Skeletal muscle satellite cell (primary cell): Measurements from ENCODE around the gene KLRK1.
A peak's percentile ranks its signal among the peaks of the same experiment; 100 is the strongest.
"Not testable (repeated sequence)": the region's sequence is repeated elsewhere in the genome, so short reads cannot be mapped to it uniquely, and the experiment has no call there.

Experiments
- H3K27me3 ChIP-seq: 2 replicates; pipeline ENCODE4 v1.7.0; 2013; ENCODE audit warnings: low read length; ENCODE audit not compliant: control insufficient read depth, insufficient read depth
- H3K36me3 ChIP-seq: 2 replicates; pipeline ENCODE4 v1.7.0; 2013; ENCODE audit warnings: mild to moderate bottlenecking, control low read depth, low read length; ENCODE audit not compliant: insufficient read depth
- H3K4me1 ChIP-seq: 2 replicates; pipeline ENCODE4 v1.7.0; 2013; ENCODE audit warnings: low read length; ENCODE audit not compliant: control insufficient read depth, insufficient read depth
- H3K4me2 ChIP-seq: 2 replicates; pipeline ENCODE4 v1.7.0; 2013; ENCODE audit warnings: mild to moderate bottlenecking, low read length
- H3K4me3 ChIP-seq: 2 replicates; pipeline ENCODE4 v1.7.0; 2013; ENCODE audit warnings: low read length
- H3K9ac ChIP-seq: 2 replicates; pipeline ENCODE4 v1.7.0; 2013; ENCODE audit warnings: mild to moderate bottlenecking, low read depth, low read length, moderate library complexity
- H3K9me3 ChIP-seq: replicated peaks from 2 replicates; pipeline ENCODE4 v1.7.0; 2013; ENCODE audit warnings: mild to moderate bottlenecking, control low read depth, low read length

The KLRK1 gene

DNA sequence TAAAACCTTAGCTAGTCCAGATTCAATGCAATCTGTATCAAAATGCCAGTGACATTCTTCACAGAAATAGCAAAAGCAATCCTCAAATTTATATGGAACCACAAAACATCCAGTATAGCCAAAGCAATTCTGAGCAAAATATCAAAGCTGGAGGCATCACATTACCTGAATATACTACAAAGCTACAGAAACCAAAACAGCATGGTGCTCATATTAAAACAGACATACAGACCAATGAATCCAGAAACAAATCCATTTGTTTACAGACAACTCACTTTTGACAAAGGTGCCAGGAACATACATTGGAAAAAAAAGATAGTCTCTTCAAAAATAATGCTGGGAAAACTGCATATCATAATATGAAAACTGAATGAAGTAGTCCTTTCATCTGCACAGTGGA, 15.0 kb upstream of the KLRK1 start:
- Histone ChIP-seq H3K9ac (no peak overlapping the region), H3K4me3 (no peak overlapping the region), H3K4me1 (no peaks in the 10 kb centered on the region), H3K4me2 (no peak overlapping the region), H3K36me3 (no peaks in the 10 kb centered on the region), H3K27me3 (no peaks in the 10 kb centered on the region), H3K9me3 (no peaks in the 10 kb centered on the region)

DNA sequence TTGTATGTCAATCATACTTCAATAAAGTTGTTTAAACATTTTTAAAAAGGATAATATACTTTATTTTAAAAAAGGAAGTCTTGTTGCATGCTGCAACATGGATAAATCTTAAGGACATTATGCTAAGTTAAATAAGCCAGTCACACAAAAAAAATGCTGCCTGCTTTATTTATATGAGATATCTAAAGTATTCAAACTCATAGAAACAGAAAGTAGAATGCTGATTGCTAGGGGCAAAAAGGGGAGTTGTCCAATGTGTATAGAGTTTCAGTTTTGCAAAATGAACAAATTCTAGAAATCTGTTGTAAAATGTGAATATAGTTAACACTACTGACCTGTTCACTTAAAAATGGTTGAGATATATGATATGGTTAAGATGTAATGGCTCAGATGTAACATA, 11.0 kb upstream of the KLRK1 start:
- no peak overlapping the region for H3K9ac ChIP-seq
- H3K9me3 ChIP-seq, result no peaks in the 10 kb centered on the region
- no peaks in the 10 kb centered on the region for H3K36me3 ChIP-seq
- H3K4me1 ChIP-seq, result no peaks in the 10 kb centered on the region
- H3K4me3 ChIP-seq, result no peak overlapping the region
- H3K27me3 ChIP-seq, result no peaks in the 10 kb centered on the region
- H3K4me2 ChIP-seq, result no peak overlapping the region

DNA sequence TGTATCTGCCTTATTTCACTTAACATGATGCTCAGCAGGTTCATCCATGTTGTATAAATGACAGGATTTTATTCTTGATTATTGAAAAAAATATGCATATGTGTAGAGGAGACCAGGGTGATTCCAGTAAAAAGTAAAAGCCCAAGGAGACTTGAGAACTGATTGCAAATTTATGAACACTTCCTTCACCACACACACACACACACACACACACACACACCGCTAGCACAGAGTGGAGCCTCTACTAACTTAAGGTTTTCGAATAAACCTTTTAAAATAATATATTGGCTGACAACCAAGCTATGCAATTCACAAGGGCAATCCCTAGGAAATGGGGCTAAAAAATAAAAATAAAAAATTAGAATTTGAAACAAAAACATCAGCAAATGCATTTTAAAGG, 8.3 kb upstream of the KLRK1 start:
- Histone ChIP-seq H3K9me3 (no peaks in the 10 kb centered on the region), H3K4me1 (peaks cover 10% of the 10 kb centered on the region), H3K4me2 (no peak overlapping the region), H3K27me3 (no peaks in the 10 kb centered on the region), H3K9ac (no peak overlapping the region), H3K4me3 (no peak overlapping the region), H3K36me3 (no peaks in the 10 kb centered on the region)

DNA sequence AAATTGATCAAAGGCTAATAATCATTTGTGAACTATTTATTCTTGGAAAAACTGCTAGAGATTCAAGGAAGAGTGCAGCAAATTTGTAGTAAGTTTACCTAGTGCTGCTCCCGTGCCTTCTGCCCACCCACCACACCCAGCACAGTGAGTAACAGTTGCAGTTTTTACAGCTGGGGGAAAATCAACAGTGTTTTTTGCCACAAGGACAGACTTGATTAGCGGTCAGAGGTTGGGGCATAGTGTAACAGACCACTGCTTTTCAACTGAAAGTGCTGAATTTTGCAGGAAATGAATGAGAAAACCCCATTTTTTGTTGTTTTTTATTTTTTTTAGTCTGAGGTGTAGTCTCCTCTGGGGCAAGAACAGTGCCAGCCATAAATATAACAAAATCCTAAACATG, 7.5 kb upstream of the KLRK1 start:
- no peak overlapping the region for H3K4me2 ChIP-seq
- H3K9ac ChIP-seq, result no peak overlapping the region
- no peaks in the 10 kb centered on the region for H3K36me3 ChIP-seq
- no peaks in the 10 kb centered on the region for H3K27me3 ChIP-seq
- H3K9me3 ChIP-seq, result no peaks in the 10 kb centered on the region
- no peak overlapping the region for H3K4me3 ChIP-seq
- peaks cover 19% of the 10 kb centered on the region for H3K4me1 ChIP-seq

DNA sequence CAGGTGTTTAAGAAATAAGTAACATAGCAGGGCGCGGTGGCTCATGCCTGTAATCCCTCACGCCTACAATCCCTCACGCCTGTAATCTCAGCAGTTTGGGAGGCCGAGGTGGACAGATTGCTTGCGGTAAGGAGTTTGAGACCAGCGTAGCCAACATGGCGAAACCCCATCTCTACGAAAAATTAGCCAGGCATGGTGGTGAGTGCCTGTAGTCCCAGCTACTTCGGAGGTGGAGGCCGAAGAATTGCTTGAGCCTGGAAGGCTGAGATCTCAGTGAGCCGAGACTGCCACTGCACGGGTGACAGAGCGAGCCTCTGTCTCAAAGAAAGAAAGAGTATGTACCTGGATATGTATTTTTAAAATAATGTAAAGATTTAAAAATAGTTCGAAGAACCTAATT, 6.3 kb upstream of the KLRK1 start:
- H3K9me3 ChIP-seq, H3K9ac ChIP-seq, H3K4me3 ChIP-seq, H3K27me3 ChIP-seq, H3K36me3 ChIP-seq: not testable (repeated sequence)
- Histone ChIP-seq H3K4me1 (peaks cover 27% of the 10 kb centered on the region), H3K4me2 (peak overlapping the region; percentile 70)

DNA sequence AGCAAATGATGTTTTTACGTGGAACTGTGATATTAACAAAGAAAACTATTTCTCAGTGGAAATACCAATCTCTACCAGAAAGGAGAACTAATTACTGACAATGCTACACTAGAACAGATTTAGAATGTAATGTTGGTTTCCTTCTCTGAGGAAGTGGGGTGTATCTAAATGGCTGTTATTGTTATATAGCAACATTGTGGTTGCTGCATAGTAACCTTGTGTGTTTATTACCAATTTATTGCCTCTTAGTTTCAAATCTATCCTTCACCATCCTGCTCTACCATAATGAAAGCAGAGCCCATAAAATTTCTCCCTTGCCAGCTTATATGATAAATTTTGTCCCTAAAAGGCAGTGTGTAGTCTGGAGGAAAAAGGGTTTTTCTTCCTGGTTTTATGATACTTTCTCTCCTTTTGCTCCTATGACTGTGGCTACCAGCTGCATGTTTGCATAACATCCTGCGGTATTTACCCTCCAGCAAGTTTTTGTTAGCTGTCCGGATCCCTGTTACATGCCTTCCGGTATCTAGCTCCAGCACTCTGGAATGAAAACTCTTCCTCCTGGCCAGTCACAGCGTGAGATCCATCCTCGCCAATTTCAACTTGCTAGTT, 5.7 kb upstream of the KLRK1 start:
- peak overlapping the region; percentile 35 for H3K4me3 ChIP-seq
- peak overlapping the region; percentile 47 for H3K9ac ChIP-seq
- no peaks in the 10 kb centered on the region for H3K9me3 ChIP-seq
- peak overlapping the region; percentile 70 for H3K4me2 ChIP-seq
- H3K4me1 ChIP-seq, result peaks cover 27% of the 10 kb centered on the region
- H3K27me3 ChIP-seq, result no peaks in the 10 kb centered on the region
- no peaks in the 10 kb centered on the region for H3K36me3 ChIP-seq

DNA sequence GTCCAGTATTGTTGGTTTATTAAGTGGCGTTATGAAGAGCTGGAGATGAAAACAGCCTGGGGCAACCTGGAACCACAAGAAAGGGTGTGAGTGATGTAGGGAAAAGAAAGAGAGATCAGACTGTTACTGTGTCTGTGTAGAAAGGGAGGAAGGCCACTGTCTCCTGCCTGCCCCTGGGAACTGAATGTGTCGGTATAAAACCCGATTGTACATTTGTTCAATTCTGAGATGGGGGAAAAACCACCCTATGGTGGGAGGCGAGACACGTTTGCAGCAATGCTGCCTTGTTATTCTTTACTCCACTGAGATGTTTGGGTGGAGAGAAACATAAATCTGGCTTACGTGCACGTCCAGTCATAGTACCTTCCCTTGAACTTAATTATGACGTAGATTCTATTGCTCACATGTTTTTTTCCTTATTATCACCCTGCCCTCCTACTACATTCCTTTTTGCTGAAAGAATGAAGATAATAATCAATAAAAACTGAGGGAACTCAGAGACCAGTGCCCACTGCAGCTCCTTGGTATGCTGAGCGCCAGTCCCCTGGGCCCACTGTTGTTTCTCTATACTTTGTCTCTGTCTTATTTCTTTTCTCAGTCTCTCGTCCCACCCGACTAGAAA, 4.8 kb upstream of the KLRK1 start:
- H3K4me2 ChIP-seq, H3K9ac ChIP-seq, H3K9me3 ChIP-seq, H3K27me3 ChIP-seq, H3K36me3 ChIP-seq, H3K4me3 ChIP-seq: not testable (repeated sequence)
- peaks cover 27% of the 10 kb centered on the region for H3K4me1 ChIP-seq

DNA sequence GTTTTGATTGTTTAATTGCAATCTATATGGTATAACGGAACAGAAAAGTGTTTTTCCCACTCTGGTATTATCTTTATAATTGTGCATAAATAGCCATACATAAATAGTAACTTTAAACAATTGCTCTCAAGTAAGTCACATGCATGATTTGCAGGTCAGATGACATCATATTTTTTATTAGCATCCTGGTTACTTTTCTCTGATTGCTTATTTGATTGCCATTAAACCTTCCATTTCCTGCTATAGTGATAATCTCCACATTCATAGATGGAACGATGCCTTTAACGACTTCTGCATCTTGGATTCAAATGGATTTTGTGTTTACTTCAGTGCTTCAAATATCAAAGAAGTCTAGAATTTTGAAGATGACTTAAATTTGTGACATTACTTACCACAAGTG, 3.5 kb upstream of the KLRK1 start:
- H3K4me3 ChIP-seq, result no peak overlapping the region
- H3K9ac ChIP-seq, result no peak overlapping the region
- H3K9me3 ChIP-seq, result no peaks in the 10 kb centered on the region
- H3K27me3 ChIP-seq, result no peaks in the 10 kb centered on the region
- H3K36me3 ChIP-seq, result no peaks in the 10 kb centered on the region
- H3K4me1 ChIP-seq, result peaks cover 27% of the 10 kb centered on the region
- H3K4me2 ChIP-seq, result no peak overlapping the region

DNA sequence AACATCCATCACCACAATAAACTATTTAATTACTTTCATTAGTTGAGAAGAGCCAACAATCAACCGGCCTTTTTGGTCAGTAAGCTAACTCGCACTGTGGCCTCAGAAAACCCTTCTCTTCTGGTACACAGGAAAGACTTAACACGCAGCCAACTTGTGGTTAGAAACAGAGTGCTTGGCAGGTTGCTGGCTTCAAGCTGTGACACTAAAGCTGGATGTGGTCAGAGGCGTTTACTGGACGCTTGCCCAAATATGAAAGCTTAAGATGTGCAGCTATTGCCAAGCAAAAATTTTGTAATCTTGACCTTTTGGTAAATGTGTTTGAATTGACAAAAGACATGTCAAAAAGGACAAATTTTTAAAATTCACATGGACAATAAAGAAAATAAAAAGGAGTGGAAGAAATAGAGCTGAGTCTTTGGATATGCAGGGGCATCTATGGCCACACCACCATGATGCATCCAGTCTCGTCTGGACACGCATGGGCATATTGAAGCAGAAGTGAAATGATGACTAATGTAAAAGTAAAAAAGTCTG, 2.6 kb upstream of the KLRK1 start:
- H3K27me3 ChIP-seq, result no peaks in the 10 kb centered on the region
- H3K4me1 ChIP-seq, result peaks cover 27% of the 10 kb centered on the region
- no peak overlapping the region for H3K4me3 ChIP-seq
- no peak overlapping the region for H3K9ac ChIP-seq
- peak overlapping the region; percentile 63 for H3K4me2 ChIP-seq
- no peaks in the 10 kb centered on the region for H3K36me3 ChIP-seq
- H3K9me3 ChIP-seq, result no peaks in the 10 kb centered on the region

DNA sequence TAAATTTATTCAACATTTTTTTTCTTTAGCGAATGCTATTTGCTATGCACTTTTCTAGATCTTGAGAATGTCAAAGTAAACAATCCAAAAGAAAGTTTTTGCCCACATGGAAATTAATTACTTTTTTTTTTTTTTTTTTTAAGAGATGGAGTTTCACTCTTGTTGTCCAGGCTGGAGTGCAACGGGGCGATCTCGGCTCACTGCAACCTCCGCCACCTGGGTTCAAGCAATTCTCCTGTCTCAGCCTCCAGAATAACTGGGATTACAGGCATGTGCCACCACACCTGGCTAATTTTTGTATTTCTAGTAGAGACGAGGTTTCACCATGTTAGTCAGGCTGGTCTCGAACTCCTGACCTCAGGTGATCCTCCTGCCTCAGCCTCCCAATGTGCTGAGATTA, 1.1 kb upstream of the KLRK1 start:
- H3K9me3 ChIP-seq, H3K36me3 ChIP-seq, H3K4me3 ChIP-seq, H3K9ac ChIP-seq, H3K4me2 ChIP-seq, H3K27me3 ChIP-seq: not testable (repeated sequence)
- H3K4me1 ChIP-seq, result peaks cover 40% of the 10 kb centered on the region

DNA sequence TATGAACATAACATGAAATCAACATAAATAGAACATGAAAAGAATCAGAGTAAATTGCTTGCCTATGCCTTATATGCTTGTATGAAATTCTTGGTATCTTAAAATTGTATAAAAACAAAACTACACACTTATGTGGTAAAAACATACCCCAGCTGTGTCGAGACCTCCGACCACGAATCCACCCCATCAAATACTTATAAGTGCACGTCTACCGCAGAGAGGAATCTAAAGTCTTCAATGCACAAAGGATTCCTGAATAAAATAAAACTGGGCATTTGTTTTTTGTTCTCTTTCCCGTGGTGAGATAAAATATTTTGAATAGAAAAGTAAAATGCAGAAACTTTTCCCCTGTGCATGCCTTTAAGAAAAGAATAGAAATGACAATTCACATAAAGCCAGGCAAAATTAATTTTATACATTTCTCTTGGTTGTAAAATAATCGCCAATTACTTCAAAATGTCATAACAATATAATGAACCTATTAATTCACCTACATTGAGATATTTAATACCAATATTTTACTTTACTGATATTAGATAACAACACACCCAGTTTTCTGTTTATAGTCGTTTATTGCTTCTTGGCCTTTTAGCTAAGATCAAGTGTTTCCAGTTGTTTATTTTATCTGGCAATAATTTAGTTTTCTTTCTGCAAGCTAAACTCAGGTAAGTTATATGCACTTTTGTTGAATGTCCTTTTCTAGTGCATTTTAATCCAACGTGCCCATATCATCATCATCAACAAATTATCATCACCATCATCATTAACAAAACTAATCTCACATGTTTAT, 1.0 kb downstream of the KLRK1 start:
- Histone ChIP-seq H3K4me2 (no peak overlapping the region), H3K9ac (no peak overlapping the region), H3K27me3 (no peaks in the 10 kb centered on the region), H3K9me3 (no peaks in the 10 kb centered on the region), H3K4me1 (peaks cover 44% of the 10 kb centered on the region), H3K36me3 (no peaks in the 10 kb centered on the region), H3K4me3 (no peak overlapping the region)
